ENCODE results near the gene ZNF511. TPM values are rescaled to one million over a fixed set of nuclear protein-coding genes. Genes with fewer than 3 reads are reported as not detected.

ZNF511 gene
- total RNA-seq, 1 experiment from 2014 or later = 69.6 TPM

Other genes with a start within 250 kb of the ZNF511 start
- 0.11 to 0.20 TPM (median 0.18 TPM) in 3 replicates for gene ADGRA1, start 221.0 kb upstream of the ZNF511 start, total RNA-seq (2021)
- gene KNDC1, start 148.7 kb upstream of the ZNF511 start, total RNA-seq (2021) = 25.7 to 26.8 TPM (median 26.6 TPM) in 3 replicates
- gene UTF1, start 78.7 kb upstream of the ZNF511 start, total RNA-seq (2021) = 140 to 196 TPM (median 143 TPM) in 3 replicates
- 21.5 to 28.0 TPM (median 22.5 TPM) in 3 replicates for gene VENTX, start 71.1 kb upstream of the ZNF511 start, total RNA-seq (2021)
- gene ADAM8, start 32.0 kb upstream of the ZNF511 start, total RNA-seq (2021) = 7.2 to 9.5 TPM (median 7.2 TPM) in 3 replicates
- 53.2 to 62.5 TPM (median 53.8 TPM) in 3 replicates for gene TUBGCP2, start within 50 bp of the ZNF511 start, total RNA-seq (2021)
- 0.63 to 1.8 TPM (median 1.4 TPM) in 3 replicates for gene CALY, start 28.0 kb downstream of the ZNF511 start, total RNA-seq (2021)
- gene PRAP1, start 38.5 kb downstream of the ZNF511 start, total RNA-seq (2021) = 0.31 to 0.48 TPM in 2 of 3 replicates, not detected in the other
- 31.3 to 40.5 TPM (median 33.8 TPM) in 3 replicates for gene FUOM, start 49.1 kb downstream of the ZNF511 start, total RNA-seq (2021)
- 84.1 to 91.8 TPM (median 88.8 TPM) in 3 replicates for gene ECHS1, start 64.4 kb downstream of the ZNF511 start, total RNA-seq (2021)
- 3.6 to 5.6 TPM (median 5.2 TPM) in 3 replicates for gene PAOX, start 70.3 kb downstream of the ZNF511 start, total RNA-seq (2021)
- 51.8 to 63.0 TPM (median 53.0 TPM) in 3 replicates for gene MTG1, start 85.2 kb downstream of the ZNF511 start, total RNA-seq (2021)
- 0.27 to 0.59 TPM (median 0.32 TPM) in 3 replicates for gene SPRN, start 115.7 kb downstream of the ZNF511 start, total RNA-seq (2021)
- gene SCART1, start 145.0 kb downstream of the ZNF511 start, total RNA-seq (2021) = 0.57 to 1.2 TPM (median 1.1 TPM) in 3 replicates
- gene CYP2E1, start 218.4 kb downstream of the ZNF511 start, total RNA-seq (2021) = 1.0 to 2.6 TPM (median 1.3 TPM) in 3 replicates